PC-3 (cell line): ENCODE measurements around the gene GALNT18.

ENCODE experiments used
- CTCF ChIP-seq: fragments of 300-600 bp; sonication (generic); conservative IDR thresholded peaks from 2 replicates; pipeline ENCODE4 v1.5.1; 2017; ENCODE audit warnings: antibody characterized with exemption, low read depth, mild to moderate bottlenecking, low read length
- EZH2 ChIP-seq: fragments of 300-600 bp; sonication (generic); IDR thresholded peaks from one replicate; pipeline ENCODE4 v1.6.1; 2017; ENCODE audit warnings: antibody characterized with exemption, mild to moderate bottlenecking, low read length; ENCODE audit not compliant: unreplicated experiment
- EZH2phosphoT487 ChIP-seq: fragments of 300-600 bp; sonication (generic); IDR thresholded peaks from 2 replicates; pipeline ENCODE4 v1.6.1; 2018; ENCODE audit warnings: mild to moderate bottlenecking, antibody characterized with exemption, low read length, borderline replicate concordance

GRCh38 chr11:11384829-11385228 lies 237.0 kb downstream of the GALNT18 start:
- TF ChIP-seq EZH2 (no peak), CTCF (no peak), EZH2phosphoT487 (no peak)
